Thoracic aorta (tissue), 2 donors: ENCODE data around the gene TBC1D19. TPM values are rescaled to one million over a fixed set of nuclear protein-coding genes. Genes with fewer than 3 reads are reported as not detected.

Source experiments
- ATAC-seq: fragments of 150-250 bp; one replicate; pipeline ENCODE4 v1.8.0; 2017; ENCODE audit warnings: low read depth; ENCODE audit not compliant: insufficient number of reproducible peaks, low FRiP score
- DNase-seq: peaks from one replicate; pipeline ENCODE4 v3.0.0-alpha.2; 2020; ENCODE audit warnings: low spot score
- H3K27ac ChIP-seq, 2 donors: fragments of 200-600 bp; sonication (generic); 1 replicate in 1 of 2; 2 replicates in 1 of 2; pipeline ENCODE4 v1.5.1; 2016; ENCODE audit warnings: mild to moderate bottlenecking in 2 of 2, moderate library complexity in 2 of 2
- H3K27me3 ChIP-seq: fragments of 200-600 bp; sonication (generic); replicated peaks from 2 replicates; pipeline ENCODE4 v1.6.0; 2016; ENCODE audit warnings: mild to moderate bottlenecking; ENCODE audit not compliant: insufficient read depth
- H3K36me3 ChIP-seq: fragments of 200-600 bp; sonication (generic); one replicate; pipeline ENCODE4 v1.5.1; 2016
- H3K4me1 ChIP-seq, 2 donors: fragments of 200-600 bp; sonication (generic); 1 replicate in 1 of 2; 2 replicates in 1 of 2; pipeline versions ENCODE4 v1.5.1 to v1.6.0; 2016; ENCODE audit warnings: low read depth in 2 of 2, mild to moderate bottlenecking in 1 of 2; ENCODE audit not compliant: control insufficient read depth in 1 of 2
- H3K4me3 ChIP-seq: fragments of 200-600 bp; sonication (generic); 2 replicates; pipeline ENCODE4 v1.5.1; 2016; ENCODE audit warnings: mild to moderate bottlenecking
- H3K9me3 ChIP-seq: fragments of 200-600 bp; sonication (generic); 2 replicates; pipeline ENCODE4 v1.5.1; 2016
- total RNA-seq, 2 donors: library from RNA; depleted of rRNA; stranded (reverse); fragments of >200 nt; gene quantifications; one replicate each; pipeline versions ENCODE4 v1.1.0 to v1.2.3, GENCODE V29; 2016
- TF ChIP-seq, protein P1 (sequence below): fragments of 200-600 bp; sonication (generic); IDR thresholded peaks from one replicate; pipeline ENCODE4 v1.5.1; 2019; ENCODE audit warnings: antibody characterized with exemption

Gene TBC1D19
- total RNA-seq, 2 donors from 2014 or later = 9.1 to 19.4 TPM

DNA sequence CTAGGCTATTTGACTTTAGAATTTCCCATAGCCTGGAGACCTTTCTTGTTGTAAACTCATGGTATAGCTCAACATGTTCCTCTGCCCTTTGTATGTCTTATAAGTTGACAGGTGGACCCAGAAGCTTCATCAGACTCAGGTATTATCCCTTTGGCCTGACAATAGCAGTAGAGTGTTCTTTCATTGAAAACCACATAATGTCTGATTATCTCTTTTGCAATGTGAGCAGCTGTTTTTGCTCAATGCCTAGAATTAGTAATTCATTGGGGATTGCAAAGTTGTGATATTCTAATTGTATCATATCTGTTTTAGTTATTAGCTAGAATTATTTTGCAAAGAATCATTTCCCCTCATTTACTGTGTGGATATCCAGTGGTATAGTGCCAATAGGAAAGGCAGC lies 27.5 kb downstream of the TBC1D19 start:
- TF ChIP-seq, protein P1, sequence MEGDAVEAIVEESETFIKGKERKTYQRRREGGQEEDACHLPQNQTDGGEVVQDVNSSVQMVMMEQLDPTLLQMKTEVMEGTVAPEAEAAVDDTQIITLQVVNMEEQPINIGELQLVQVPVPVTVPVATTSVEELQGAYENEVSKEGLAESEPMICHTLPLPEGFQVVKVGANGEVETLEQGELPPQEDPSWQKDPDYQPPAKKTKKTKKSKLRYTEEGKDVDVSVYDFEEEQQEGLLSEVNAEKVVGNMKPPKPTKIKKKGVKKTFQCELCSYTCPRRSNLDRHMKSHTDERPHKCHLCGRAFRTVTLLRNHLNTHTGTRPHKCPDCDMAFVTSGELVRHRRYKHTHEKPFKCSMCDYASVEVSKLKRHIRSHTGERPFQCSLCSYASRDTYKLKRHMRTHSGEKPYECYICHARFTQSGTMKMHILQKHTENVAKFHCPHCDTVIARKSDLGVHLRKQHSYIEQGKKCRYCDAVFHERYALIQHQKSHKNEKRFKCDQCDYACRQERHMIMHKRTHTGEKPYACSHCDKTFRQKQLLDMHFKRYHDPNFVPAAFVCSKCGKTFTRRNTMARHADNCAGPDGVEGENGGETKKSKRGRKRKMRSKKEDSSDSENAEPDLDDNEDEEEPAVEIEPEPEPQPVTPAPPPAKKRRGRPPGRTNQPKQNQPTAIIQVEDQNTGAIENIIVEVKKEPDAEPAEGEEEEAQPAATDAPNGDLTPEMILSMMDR = no peak
- DNase-seq (no peak), ATAC-seq (no peak)

DNA sequence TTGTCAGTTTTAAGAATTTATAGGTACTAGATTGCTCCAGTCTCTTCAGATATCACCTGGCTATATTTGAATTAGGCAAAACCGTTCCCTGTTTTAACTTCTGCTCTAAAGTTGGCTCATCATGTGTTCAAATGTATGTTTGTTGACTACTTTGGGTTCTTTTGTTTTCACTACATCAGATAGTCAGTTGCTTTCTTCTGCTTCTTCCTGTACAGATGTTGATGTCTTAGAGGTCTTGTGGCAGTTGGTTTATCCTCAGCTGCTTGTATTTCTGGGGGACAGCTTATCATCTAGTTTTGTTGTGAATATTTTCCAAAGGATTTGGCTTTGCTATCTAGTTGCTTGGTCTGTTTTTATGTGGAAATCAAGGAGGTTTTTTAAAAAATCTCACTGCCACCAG lies 28.0 kb downstream of the TBC1D19 start:
- TF ChIP-seq, protein P1 = no peak
- ATAC-seq (no peak), DNase-seq (no peak)
- H3K4me3 ChIP-seq = no peak overlapping the region
- no peak overlapping the region for H3K27ac ChIP-seq
- H3K9me3 ChIP-seq = no peaks in the 10 kb centered on the region
- peaks cover 6 to 13% of the 10 kb centered on the region in 2 donors for H3K4me1 ChIP-seq
- no peaks in the 10 kb centered on the region for H3K27me3 ChIP-seq
- H3K36me3 ChIP-seq = no peaks in the 10 kb centered on the region

More for the DNA sequence above, 27.5 kb downstream of the TBC1D19 start:
- Histone ChIP-seq H3K27me3 (no peaks in the 10 kb centered on the region), H3K27ac (no peak overlapping the region), H3K36me3 (no peaks in the 10 kb centered on the region), H3K4me1 (peaks cover 6 to 13% of the 10 kb centered on the region in 2 donors), H3K9me3 (no peaks in the 10 kb centered on the region), H3K4me3 (no peak overlapping the region)

DNA sequence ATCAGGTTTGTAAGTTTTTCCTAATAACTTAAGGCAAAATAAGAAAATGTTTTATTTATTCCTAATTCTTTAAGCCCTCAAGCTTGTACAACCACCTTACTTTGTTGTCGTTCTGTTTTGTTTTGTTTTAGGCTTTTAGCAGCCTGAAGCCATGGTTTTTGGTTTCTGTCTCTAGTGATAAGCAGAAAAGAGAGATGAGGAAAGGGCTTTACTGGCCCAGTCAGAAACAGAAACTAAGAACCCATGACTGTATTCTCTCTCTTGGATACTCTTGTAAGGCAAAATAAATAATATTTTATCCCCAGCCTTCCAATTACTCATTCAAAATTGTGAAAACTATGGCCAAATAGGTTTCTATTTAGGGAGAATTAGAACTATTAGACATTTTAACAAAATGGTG lies 29.4 kb downstream of the TBC1D19 start:
- TF ChIP-seq, protein P1 = no peak
- Histone ChIP-seq H3K27ac (no peak overlapping the region), H3K4me1 (peaks cover 6 to 11% of the 10 kb centered on the region in 2 donors), H3K36me3 (no peaks in the 10 kb centered on the region), H3K9me3 (no peaks in the 10 kb centered on the region), H3K27me3 (no peaks in the 10 kb centered on the region), H3K4me3 (no peak overlapping the region)
- DNase-seq = no peak
- no peak for ATAC-seq

DNA sequence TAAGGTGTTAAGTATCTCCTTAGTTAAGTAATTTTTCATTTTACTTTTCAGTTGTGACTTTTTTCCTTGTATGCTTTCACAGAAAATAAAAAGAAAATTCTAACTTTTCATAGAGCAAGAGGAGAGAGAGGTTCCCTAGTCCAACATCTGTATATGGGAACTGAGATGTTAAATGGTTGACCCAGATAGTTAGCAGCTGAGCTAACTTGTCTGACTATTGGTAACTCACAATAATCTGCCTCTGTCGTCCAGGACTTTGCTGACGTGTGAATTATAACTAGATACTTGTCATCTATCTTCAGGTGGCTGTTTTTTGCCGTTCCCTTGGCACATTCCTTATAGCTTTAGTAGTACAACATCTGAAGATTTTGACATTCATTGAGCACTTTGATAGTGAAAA lies 29.9 kb downstream of the TBC1D19 start:
- DNase-seq = no peak
- no peak overlapping the region for H3K27ac ChIP-seq
- no peak for ATAC-seq
- H3K36me3 ChIP-seq = no peaks in the 10 kb centered on the region
- H3K4me1 ChIP-seq = peaks cover 6 to 7% of the 10 kb centered on the region in 2 donors
- H3K9me3 ChIP-seq = no peaks in the 10 kb centered on the region
- no peak overlapping the region for H3K4me3 ChIP-seq
- TF ChIP-seq, protein P1 = no peak
- no peaks in the 10 kb centered on the region for H3K27me3 ChIP-seq

DNA sequence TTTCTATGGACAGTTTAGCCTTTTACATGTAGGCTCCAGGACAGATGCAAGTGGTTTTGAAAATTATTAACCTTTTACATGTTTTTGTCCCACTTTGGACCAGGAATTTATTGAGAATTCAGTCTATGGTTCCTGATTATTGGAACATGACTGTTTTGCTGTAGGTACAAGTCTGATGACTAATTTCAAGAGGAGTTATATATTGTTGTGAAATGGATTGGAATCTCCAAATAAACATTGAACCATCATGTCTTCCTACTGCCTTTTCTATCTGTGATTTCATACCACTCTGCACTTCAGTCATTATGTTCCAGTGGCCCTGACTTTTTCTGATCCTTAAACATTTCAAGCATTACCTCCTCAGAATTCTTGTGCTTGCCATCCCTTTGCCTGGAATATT lies 35.9 kb downstream of the TBC1D19 start:
- no peaks in the 10 kb centered on the region for H3K27me3 ChIP-seq
- no peak overlapping the region for H3K4me3 ChIP-seq
- H3K27ac ChIP-seq = no peak overlapping the region
- H3K9me3 ChIP-seq = no peaks in the 10 kb centered on the region
- no peaks in the 10 kb centered on the region for H3K4me1 ChIP-seq
- TF ChIP-seq, protein P1 = no peak
- DNase-seq (no peak), ATAC-seq (no peak)
- no peaks in the 10 kb centered on the region for H3K36me3 ChIP-seq
